GM12878 (cell line): Measurements from ENCODE around the gene TTLL8.

Source experiments
- GABPA ChIP-seq: IDR thresholded peaks from 2 replicates; pipeline ENCODE4 v1.6.1; 2014; ENCODE audit warnings: antibody characterized with exemption, low read depth, mild to moderate bottlenecking, inconsistent platforms
- MEF2A ChIP-seq: IDR thresholded peaks from 2 replicates; pipeline ENCODE4 v1.6.1; 2011; ENCODE audit warnings: low read depth, mild to moderate bottlenecking, low read length, moderate library complexity; ENCODE audit not compliant: insufficient read depth
- MXI1 ChIP-seq: fragments of 150-350 bp; IDR thresholded peaks from 2 replicates; pipeline ENCODE4 v1.6.1; 2011; ENCODE audit warnings: low read depth, mild to moderate bottlenecking, inconsistent platforms, low read length, improper control_type of control experiment
- MYC ChIP-seq: IDR thresholded peaks from 2 replicates; pipeline ENCODE4 v1.6.1; 2011; ENCODE audit warnings: mild to moderate bottlenecking, low read length, moderate library complexity, inconsistent platforms; ENCODE audit not compliant: insufficient read depth, insufficient replicate concordance, insufficient read length, severe bottlenecking
- NBN ChIP-seq: fragments of 450-650 bp; IDR thresholded peaks from 2 replicates; pipeline ENCODE4 v1.6.1; 2016
- NRF1 ChIP-seq: conservative IDR thresholded peaks from 2 replicates; pipeline ENCODE4 v1.6.1; 2011; ENCODE audit warnings: mild to moderate bottlenecking, low read depth, low read length, improper control_type of control experiment
- POLR2A ChIP-seq: IDR thresholded peaks from 2 replicates; pipeline ENCODE4 v1.6.1; 2011; ENCODE audit warnings: low read depth, mild to moderate bottlenecking, low read length
- POLR2AphosphoS5 ChIP-seq: IDR thresholded peaks from 2 replicates; pipeline ENCODE4 v1.6.1; 2011; ENCODE audit warnings: mild to moderate bottlenecking, low read length, inconsistent platforms
- REST ChIP-seq: IDR thresholded peaks from 2 replicates; pipeline ENCODE4 v1.6.1; 2012; ENCODE audit warnings: mild to moderate bottlenecking, low read depth, low read length
- SIN3A ChIP-seq: IDR thresholded peaks from 2 replicates; pipeline ENCODE4 v1.6.1; 2012; ENCODE audit warnings: low read depth, low read length, improper control_type of control experiment
- SMC3 ChIP-seq: IDR thresholded peaks from 2 replicates; pipeline ENCODE4 v1.6.1; 2011; ENCODE audit warnings: low read length, improper control_type of control experiment, borderline replicate concordance
- USF2 ChIP-seq: IDR thresholded peaks from 2 replicates; pipeline ENCODE4 v1.6.1; 2011; ENCODE audit warnings: low read depth, low read length, improper control_type of control experiment, borderline replicate concordance
- ZNF24 ChIP-seq: fragments of 450-650 bp; IDR thresholded peaks from 2 replicates; pipeline ENCODE4 v1.6.1; 2017; ENCODE audit warnings: antibody characterized with exemption, mild to moderate bottlenecking
- TF ChIP-seq, protein P1 (sequence below), 3 experiments: IDR thresholded peaks in 2 of 3; conservative IDR thresholded peaks in 1 of 3; 2 replicates each; pipeline ENCODE4 v1.5.1; 2011; ENCODE audit warnings: low read depth in 3 of 3, low read length in 3 of 3, mild to moderate bottlenecking in 3 of 3, control low read depth in 2 of 3, moderate library complexity in 2 of 3, inconsistent platforms in 1 of 3, mixed read lengths in 1 of 3; ENCODE audit not compliant: control insufficient read depth in 2 of 3, insufficient read depth in 1 of 3; ENCODE audit errors: extremely low read depth in 1 of 3

GRCh38 chr22:50018608-50019285 lies 39.4 kb downstream of the TTLL8 start:
- TF ChIP-seq, protein P1, sequence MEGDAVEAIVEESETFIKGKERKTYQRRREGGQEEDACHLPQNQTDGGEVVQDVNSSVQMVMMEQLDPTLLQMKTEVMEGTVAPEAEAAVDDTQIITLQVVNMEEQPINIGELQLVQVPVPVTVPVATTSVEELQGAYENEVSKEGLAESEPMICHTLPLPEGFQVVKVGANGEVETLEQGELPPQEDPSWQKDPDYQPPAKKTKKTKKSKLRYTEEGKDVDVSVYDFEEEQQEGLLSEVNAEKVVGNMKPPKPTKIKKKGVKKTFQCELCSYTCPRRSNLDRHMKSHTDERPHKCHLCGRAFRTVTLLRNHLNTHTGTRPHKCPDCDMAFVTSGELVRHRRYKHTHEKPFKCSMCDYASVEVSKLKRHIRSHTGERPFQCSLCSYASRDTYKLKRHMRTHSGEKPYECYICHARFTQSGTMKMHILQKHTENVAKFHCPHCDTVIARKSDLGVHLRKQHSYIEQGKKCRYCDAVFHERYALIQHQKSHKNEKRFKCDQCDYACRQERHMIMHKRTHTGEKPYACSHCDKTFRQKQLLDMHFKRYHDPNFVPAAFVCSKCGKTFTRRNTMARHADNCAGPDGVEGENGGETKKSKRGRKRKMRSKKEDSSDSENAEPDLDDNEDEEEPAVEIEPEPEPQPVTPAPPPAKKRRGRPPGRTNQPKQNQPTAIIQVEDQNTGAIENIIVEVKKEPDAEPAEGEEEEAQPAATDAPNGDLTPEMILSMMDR (IDR thresholded peaks at IDR 0.05 in 2 of 3, conservative IDR thresholded peaks at IDR 0.05 in 1 of 3; ENCODE audit: control insufficient read depth in 2 of 3, extremely low read depth in 1 of 3, insufficient read depth in 1 of 3, low read depth in 3 of 3, low read length in 3 of 3): no peak
- no peak for TF ChIP-seq MYC
- TF ChIP-seq MEF2A: no peak
- no peak for TF ChIP-seq REST
- TF ChIP-seq NBN: no peak
- TF ChIP-seq USF2: no peak
- no peak for TF ChIP-seq NRF1
- no peak for TF ChIP-seq POLR2A
- no peak for TF ChIP-seq SMC3
- no peak for TF ChIP-seq ZNF24
- TF ChIP-seq SIN3A: no peak
- TF ChIP-seq GABPA: no peak
- no peak for TF ChIP-seq MXI1
- TF ChIP-seq POLR2AphosphoS5: no peak
